Measurements from ENCODE around the gene ARNT2.

GRCh38 chr15:80471881-80472280, 67.7 kb downstream of the ARNT2 start:
- TF ChIP-seq CTCF (IDR thresholded peaks at IDR 0.05): no peak
- no peak for TF ChIP-seq POLR2AphosphoS5 (IDR thresholded peaks at IDR 0.05; ENCODE audit: insufficient read depth in 1 of 2, low read depth in 1 of 2)
- no peak for TF ChIP-seq POLR2A (IDR thresholded peaks at IDR 0.05)

All from vagina (tissue), 2 donors.